CD4-positive, alpha-beta T cell treated with Interleukin-15 for 1 hour (primary cell): Measurements from ENCODE around the gene C2.
"Not testable (repeated sequence)": the region's sequence is repeated elsewhere in the genome, so short reads cannot be mapped to it uniquely, and the experiment has no call there.

Source experiments
- DNase-seq: peaks from one replicate; pipeline ENCODE4 v3.0.0-alpha.2; 2020

The C2 gene

GRCh38 chr6:31980998-31981397 is 53.5 kb downstream of the C2 start:
- not testable (repeated sequence) for DNase-seq

GRCh38 chr6:31981744-31982143 is 54.2 kb downstream of the C2 start, which contains the start of gene C4A:
Gene C4A, plus strand, starts transcription at chr6:31982057. Its CDS starts 51 bp downstream, at chr6:31982108.
- DNase-seq = not testable (repeated sequence)

GRCh38 chr6:31989363-31989762 is 61.8 kb downstream of the C2 start:
- DNase-seq = not testable (repeated sequence)

GRCh38 chr6:31994421-31994820 is 66.9 kb downstream of the C2 start:
- peak; percentile 9 for DNase-seq
